Kidney (tissue), 14 donors: ENCODE data around the gene TPK1. TPM values are rescaled to one million over a fixed set of nuclear protein-coding genes. Genes with fewer than 3 reads are reported as not detected.
"Not testable (repeated sequence)": the region's sequence is repeated elsewhere in the genome, so short reads cannot be mapped to it uniquely, and the experiment has no call there.

ENCODE experiments used
- DNase-seq, 5 donors: peaks; one replicate each; pipeline ENCODE4 v3.0.0-alpha.2; 2013 to 2020
- FAIRE-seq: peaks from 2 replicates; lab custom pipeline; 2012; peaks lifted over from hg19 to GRCh38; lab: Jason Lieb, UNC
- H3K27ac ChIP-seq, 2 donors: one replicate each; pipeline ENCODE4 v1.7.0; 2013; ENCODE audit warnings: low read depth in 2 of 2, low read length in 2 of 2, inconsistent platforms in 1 of 2
- H3K27me3 ChIP-seq: one replicate; pipeline ENCODE4 v1.7.1; 2013; ENCODE audit warnings: low read length, inconsistent platforms; ENCODE audit not compliant: control insufficient read depth, insufficient read depth
- H3K36me3 ChIP-seq, 3 donors: one replicate each; pipeline versions ENCODE4 v1.7.0 to v1.7.1; 2013; ENCODE audit warnings: low read length in 3 of 3, control low read depth in 1 of 3, inconsistent platforms in 1 of 3; ENCODE audit not compliant: insufficient read depth in 3 of 3, control insufficient read depth in 2 of 3
- H3K4me1 ChIP-seq, 3 donors: one replicate each; pipeline versions ENCODE4 v1.7.0 to v1.7.1; 2013; ENCODE audit warnings: low read length in 3 of 3, inconsistent platforms in 1 of 3, low read depth in 1 of 3; ENCODE audit not compliant: control insufficient read depth in 2 of 3, insufficient read depth in 2 of 3
- H3K4me3 ChIP-seq, 3 donors: one replicate each; pipeline versions ENCODE4 v1.7.0 to v1.8.1; 2013; ENCODE audit warnings: low read length in 3 of 3, control low read depth in 1 of 3, inconsistent platforms in 1 of 3
- H3K9ac ChIP-seq, 3 donors: one replicate each; pipeline versions ENCODE4 v1.7.0 to v1.7.1; 2013; ENCODE audit warnings: low read length in 3 of 3, control low read depth in 1 of 3, inconsistent platforms in 1 of 3
- H3K9me3 ChIP-seq, 3 donors: one replicate each; pipeline versions ENCODE4 v1.7.0 to v1.7.1; 2013; ENCODE audit warnings: low read length in 3 of 3, control low read depth in 1 of 3, inconsistent platforms in 1 of 3; ENCODE audit not compliant: control insufficient read depth in 2 of 3, insufficient read depth in 1 of 3
- CTCF ChIP-seq: IDR thresholded peaks from 3 replicates; pipeline ENCODE4 v1.5.1; 2012; ENCODE audit warnings: mild to moderate bottlenecking, moderate library complexity, borderline replicate concordance; ENCODE audit not compliant: insufficient read depth; ENCODE audit errors: extremely low read depth
- intact Hi-C: fragments of 100-400 bp; cut with DNase I; formaldehyde crosslinking; loops from one replicate; pipeline ENCODE4 v1.11.1; 2022
- polyA plus RNA-seq: library from polyadenylated mRNA; stranded (reverse); fragments of 350-450 nt; fragmentation: Illumina TruSeq; extraction: RNeasy Lipid Tissue Mini Kit (QIAGEN cat#74804); gene quantifications from one replicate; pipeline ENCODE4 v1.2.3, GENCODE V29; 2014; ENCODE audit warnings: low read depth, low replicate concordance; ENCODE audit not compliant: insufficient read depth
- total RNA-seq: library from RNA; stranded (reverse); fragmentation: NEBNext Ultra II Directional; extraction: Animal tissue kit (Norgen Biotek cat#: 25700); gene quantifications from one replicate; pipeline ENCODE4 v1.2.1, GENCODE V29; 2021
- donor health status: control.
- donor health status: control.
- donor health status: control.
- donor health status: control.
- donor health status: control.
- donor health status: DM: yes; HTN: yes; CAD: no.
- donor health status: Normal renal cell carcinoma (clear cell type).

TPK1 gene
- total and polyA plus RNA-seq, 2 donors from 2014 or later: 5.3 to 15.5 TPM

GRCh38 chr7:144730224-144730623 lies 105.6 kb downstream of the TPK1 start:
- FAIRE-seq: peak; percentile 78
- DNase-seq: no peak
- H3K9ac ChIP-seq: no peak overlapping the region
- no peaks in the 10 kb centered on the region for H3K4me1 ChIP-seq
- no peaks in the 10 kb centered on the region for H3K9me3 ChIP-seq
- H3K27me3 ChIP-seq: no peaks in the 10 kb centered on the region
- TF ChIP-seq CTCF: no peak
- no peak overlapping the region for H3K4me3 ChIP-seq
- intact Hi-C loops: no loop called here
- no peak overlapping the region for H3K27ac ChIP-seq
- no peaks in the 10 kb centered on the region for H3K36me3 ChIP-seq

DNA sequence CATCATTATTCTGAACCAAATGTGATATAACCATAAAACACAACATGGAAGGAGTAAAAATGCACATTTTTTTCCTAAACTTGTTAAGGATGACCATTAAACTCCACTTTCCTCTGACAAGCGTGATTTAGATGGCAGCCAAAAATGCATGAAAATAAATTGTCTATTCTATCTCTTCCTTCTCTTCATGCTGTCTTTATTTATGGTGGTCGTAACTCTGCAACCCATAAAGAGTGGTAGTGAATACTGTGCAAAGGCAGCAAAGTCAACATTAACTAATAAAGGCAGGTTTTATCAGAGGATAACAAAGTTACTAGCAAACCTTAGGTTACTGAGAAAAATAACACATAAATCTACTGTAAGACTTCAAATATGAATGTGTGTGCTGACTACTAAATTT lies 106.6 kb downstream of the TPK1 start:
- no peak for FAIRE-seq

GRCh38 chr7:144728551-144728950 lies 107.3 kb downstream of the TPK1 start:
- TF ChIP-seq CTCF: no peak
- Histone ChIP-seq H3K27ac (no peak overlapping the region), H3K9me3 (no peaks in the 10 kb centered on the region), H3K4me3 (no peak overlapping the region), H3K27me3 (no peaks in the 10 kb centered on the region), H3K4me1 (peaks cover 0 to 4% (median 2%) of the 10 kb centered on the region in 3 donors), H3K36me3 (no peaks in the 10 kb centered on the region), H3K9ac (no peak overlapping the region)
- peak in 1 of 5 donors; percentile 27 for DNase-seq
- intact Hi-C loops: no loop called here
- no peak for FAIRE-seq

More for the DNA sequence above, 106.6 kb downstream of the TPK1 start:
- Histone ChIP-seq H3K27me3 (no peaks in the 10 kb centered on the region), H3K36me3 (no peaks in the 10 kb centered on the region), H3K27ac (no peak overlapping the region), H3K4me1 (peaks cover 0 to 2% (median 0%) of the 10 kb centered on the region in 3 donors), H3K9ac (no peak overlapping the region), H3K4me3 (no peak overlapping the region), H3K9me3 (no peaks in the 10 kb centered on the region)
- TF ChIP-seq CTCF: no peak
- peak in 2 of 5 donors; percentile 77 to 78 for DNase-seq
- intact Hi-C loops: no loop called here

DNA sequence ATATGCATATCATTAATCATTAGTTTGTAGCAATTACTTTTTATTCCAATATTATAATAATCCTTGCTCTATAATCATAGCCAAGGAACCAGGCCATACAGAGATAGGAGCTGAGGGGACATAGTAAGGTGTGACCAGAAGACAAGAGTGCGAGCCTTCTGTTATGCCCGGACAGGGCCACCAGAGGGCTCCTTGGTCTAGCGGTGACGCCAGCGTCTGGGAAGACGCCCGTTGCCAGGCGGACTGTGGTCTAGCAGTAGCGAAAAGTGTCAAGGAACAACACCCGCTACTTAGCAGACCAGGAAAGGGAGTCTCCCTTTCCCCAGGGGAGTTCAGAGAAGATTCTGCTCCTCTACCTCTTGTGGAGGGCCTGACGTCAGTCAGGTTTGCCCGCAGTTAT lies 109.0 kb downstream of the TPK1 start:
- H3K27ac ChIP-seq, H3K4me3 ChIP-seq, intact Hi-C loops, H3K27me3 ChIP-seq, H3K9ac ChIP-seq, DNase-seq, H3K9me3 ChIP-seq, H3K36me3 ChIP-seq, H3K4me1 ChIP-seq, FAIRE-seq: not testable (repeated sequence)
